ENCODE measurements around the gene PSENEN.

The PSENEN gene

DNA sequence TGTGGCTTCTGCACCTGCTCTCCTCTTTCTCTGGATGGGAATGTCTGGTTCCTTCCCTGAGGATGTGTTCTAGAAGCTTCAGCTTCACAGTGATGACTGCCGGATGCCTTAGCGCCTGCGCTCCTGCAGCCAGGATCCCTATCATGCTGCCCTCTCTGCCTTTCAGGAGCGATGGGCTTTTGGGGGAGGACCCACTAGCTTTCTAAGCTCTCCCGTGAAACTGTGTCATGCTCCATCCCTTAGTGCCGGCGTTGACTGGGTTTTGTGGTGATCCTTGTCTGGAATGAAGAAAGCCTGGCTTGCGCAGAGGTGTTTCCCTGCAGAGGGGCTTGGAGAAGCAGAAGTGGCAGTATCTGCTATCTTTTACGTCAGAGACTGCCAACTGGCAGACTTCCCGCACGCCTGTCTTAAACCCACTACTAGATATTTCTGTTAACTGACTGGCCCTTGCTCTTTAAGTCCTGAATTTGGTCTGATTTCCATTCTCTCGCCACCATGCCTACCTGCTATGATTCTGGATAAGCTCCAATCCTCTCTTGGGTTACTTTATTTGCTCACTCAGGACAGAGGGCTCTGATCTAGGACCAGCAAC lies 31.5 kb upstream of the PSENEN start:
- H3K36me3 ChIP-seq (ENCODE audit: control insufficient read depth, insufficient read depth, low read length): peaks cover 7% of the 10 kb centered on the region
- TF ChIP-seq, protein P1, sequence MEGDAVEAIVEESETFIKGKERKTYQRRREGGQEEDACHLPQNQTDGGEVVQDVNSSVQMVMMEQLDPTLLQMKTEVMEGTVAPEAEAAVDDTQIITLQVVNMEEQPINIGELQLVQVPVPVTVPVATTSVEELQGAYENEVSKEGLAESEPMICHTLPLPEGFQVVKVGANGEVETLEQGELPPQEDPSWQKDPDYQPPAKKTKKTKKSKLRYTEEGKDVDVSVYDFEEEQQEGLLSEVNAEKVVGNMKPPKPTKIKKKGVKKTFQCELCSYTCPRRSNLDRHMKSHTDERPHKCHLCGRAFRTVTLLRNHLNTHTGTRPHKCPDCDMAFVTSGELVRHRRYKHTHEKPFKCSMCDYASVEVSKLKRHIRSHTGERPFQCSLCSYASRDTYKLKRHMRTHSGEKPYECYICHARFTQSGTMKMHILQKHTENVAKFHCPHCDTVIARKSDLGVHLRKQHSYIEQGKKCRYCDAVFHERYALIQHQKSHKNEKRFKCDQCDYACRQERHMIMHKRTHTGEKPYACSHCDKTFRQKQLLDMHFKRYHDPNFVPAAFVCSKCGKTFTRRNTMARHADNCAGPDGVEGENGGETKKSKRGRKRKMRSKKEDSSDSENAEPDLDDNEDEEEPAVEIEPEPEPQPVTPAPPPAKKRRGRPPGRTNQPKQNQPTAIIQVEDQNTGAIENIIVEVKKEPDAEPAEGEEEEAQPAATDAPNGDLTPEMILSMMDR (IDR thresholded peaks at IDR 0.05; ENCODE audit: insufficient read depth, low read length, poor library complexity, severe bottlenecking): no peak
- H3K27me3 ChIP-seq (replicated peaks; ENCODE audit: control insufficient read depth, insufficient read depth, low read length): no peaks in the 10 kb centered on the region
- no peak for DNase-seq (ENCODE audit: extremely low read depth, insufficient read length)
- peak overlapping the region; percentile 85 for H3K4me3 ChIP-seq (replicated peaks; ENCODE audit: low read depth, low read length)

DNA sequence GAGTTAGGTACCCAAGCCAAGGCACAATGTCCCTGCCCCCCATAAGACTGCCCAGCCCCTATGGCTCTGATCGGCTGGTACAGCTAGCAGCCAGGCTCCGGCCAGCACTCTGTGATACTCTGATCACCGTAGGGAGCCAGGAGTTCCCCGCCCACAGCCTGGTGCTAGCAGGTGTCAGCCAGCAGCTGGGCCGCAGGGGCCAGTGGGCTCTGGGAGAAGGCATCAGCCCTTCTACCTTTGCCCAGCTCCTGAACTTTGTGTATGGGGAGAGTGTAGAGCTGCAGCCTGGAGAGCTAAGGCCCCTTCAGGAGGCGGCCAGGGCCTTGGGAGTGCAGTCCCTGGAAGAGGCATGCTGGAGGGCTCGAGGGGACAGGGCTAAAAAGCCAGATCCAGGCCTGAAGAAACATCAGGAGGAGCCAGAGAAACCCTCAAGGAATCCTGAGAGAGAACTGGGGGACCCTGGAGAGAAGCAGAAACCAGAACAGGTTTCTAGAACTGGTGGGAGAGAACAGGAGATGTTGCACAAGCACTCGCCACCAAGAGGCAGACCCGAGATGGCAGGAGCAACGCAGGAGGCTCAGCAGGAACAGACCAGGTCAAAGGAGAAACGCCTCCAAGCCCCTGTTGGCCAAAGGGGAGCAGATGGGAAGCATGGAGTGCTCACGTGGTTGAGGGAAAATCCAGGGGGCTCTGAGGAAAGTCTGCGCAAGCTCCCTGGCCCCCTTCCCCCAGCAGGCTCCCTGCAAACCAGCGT lies 30.7 kb upstream of the PSENEN start:
- DNase-seq (ENCODE audit: extremely low read depth, insufficient read length): no peak
- Histone ChIP-seq H3K36me3 (ENCODE audit: control insufficient read depth, insufficient read depth, low read length) (peaks cover 7% of the 10 kb centered on the region), H3K27me3 (replicated peaks; ENCODE audit: control insufficient read depth, insufficient read depth, low read length) (no peaks in the 10 kb centered on the region), H3K4me3 (replicated peaks; ENCODE audit: low read depth, low read length) (peak overlapping the region; percentile 85)
- TF ChIP-seq, protein P1 (IDR thresholded peaks at IDR 0.05; ENCODE audit: insufficient read depth, low read length, poor library complexity, severe bottlenecking): peak; percentile 43

DNA sequence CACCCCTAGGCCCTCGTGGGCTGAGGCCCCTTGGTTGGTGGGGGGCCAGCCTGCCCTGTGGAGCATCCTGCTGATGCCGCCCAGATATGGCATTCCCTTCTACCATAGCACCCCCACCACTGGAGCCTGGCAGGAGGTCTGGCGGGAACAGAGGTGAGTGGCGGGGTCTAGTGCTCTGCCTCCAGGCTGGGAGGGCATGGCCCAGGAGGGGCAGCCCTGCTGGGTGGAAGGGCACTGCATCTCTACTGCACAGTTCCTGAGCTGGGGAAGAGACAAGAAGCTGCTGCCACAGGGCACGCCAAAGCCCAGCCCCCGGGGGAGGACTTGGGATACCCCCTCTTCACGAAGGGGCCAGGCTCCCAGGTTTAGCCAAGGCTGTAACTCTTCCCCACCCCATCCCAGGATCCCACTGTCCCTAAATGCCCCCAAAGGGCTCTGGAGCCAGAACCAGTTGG lies 30.1 kb upstream of the PSENEN start:
- TF ChIP-seq, protein P1 (IDR thresholded peaks at IDR 0.05; ENCODE audit: insufficient read depth, low read length, poor library complexity, severe bottlenecking): no peak
- no peak for DNase-seq (ENCODE audit: extremely low read depth, insufficient read length)
- Histone ChIP-seq H3K36me3 (ENCODE audit: control insufficient read depth, insufficient read depth, low read length) (peaks cover 8% of the 10 kb centered on the region), H3K27me3 (replicated peaks; ENCODE audit: control insufficient read depth, insufficient read depth, low read length) (no peaks in the 10 kb centered on the region), H3K4me3 (replicated peaks; ENCODE audit: low read depth, low read length) (peak overlapping the region; percentile 85)

DNA sequence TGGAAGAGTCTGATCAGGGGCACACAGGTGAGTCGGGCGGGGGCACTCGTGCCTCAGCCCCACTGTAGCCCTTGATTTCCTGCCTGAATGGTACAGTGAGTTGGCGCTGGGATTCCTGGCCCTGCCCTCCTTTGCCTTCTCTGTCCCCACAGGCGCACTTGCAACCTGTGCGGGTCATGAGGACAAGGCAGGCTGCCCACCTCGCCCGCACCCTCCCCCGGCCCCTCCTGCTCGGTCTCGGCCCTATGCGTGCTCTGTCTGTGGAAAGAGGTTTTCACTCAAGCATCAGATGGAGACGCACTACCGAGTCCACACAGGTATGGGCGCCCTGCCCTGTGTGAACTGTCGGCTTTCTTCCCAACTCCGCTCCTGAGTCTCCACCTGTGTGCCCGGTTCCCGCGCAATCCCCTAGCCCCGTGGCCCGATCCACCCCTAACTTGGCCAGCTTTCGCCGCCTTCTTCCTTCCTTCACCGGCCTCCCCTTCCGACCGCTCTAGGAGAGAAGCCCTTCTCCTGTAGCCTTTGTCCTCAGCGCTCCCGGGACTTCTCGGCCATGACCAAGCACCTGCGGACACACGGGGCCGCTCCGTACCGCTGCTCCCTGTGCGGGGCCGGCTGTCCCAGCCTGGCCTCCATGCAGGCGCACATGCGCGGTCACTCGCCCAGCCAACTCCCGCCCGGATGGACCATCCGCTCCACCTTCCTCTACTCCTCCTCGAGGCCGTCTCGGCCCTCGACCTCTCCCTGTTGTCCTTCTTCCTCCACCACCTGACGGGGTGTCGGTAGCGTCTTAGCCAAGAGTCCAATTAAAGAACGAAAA lies 29.3 kb upstream of the PSENEN start:
- no peak for DNase-seq (ENCODE audit: extremely low read depth, insufficient read length)
- peak overlapping the region; percentile 85 for H3K4me3 ChIP-seq (replicated peaks; ENCODE audit: low read depth, low read length)
- TF ChIP-seq, protein P1 (IDR thresholded peaks at IDR 0.05; ENCODE audit: insufficient read depth, low read length, poor library complexity, severe bottlenecking): no peak
- no peaks in the 10 kb centered on the region for H3K27me3 ChIP-seq (replicated peaks; ENCODE audit: control insufficient read depth, insufficient read depth, low read length)
- peaks cover 12% of the 10 kb centered on the region for H3K36me3 ChIP-seq (ENCODE audit: control insufficient read depth, insufficient read depth, low read length)

DNA sequence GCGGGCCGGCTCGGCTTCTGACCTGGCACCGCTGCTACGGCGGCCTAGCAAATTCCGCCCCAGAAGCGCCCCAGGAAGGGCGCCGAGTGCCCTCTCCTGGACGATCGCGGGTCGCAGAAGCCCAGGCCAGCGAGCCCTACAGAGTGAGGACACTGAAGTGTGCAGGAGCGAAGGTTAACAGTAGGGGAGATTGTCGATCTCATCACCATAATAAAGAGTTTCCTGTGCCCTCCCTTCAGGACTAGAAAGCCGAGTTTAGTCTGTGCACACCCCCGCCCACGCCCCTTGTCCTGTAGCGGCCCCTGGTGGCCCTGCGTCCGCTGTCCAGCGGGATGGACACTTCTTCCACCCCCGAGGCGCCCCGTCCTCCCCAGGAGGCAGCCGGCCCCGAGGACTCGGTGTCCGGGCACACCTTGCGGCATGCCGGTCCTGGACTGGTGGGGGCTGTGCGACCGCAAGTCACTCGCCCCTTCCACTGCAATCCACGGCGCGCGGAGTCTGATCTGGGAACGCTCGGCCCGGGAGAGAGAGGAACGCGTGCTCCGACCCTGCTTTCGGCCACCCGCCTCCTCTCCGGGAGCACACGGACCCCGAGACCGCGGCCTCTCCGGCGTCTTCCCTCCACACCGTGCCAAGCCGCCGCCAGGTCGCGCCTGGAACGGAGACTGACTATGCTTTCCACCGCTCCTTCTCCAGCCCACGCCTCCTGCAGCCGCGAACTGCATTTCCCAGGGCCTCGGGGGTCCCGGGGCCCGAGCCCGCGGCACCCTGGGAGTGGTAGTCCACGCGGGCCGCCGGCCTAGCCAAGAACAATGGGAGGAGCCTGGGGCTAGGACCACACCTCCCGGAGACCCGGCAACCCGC lies 28.4 kb upstream of the PSENEN start:
- peaks cover 18% of the 10 kb centered on the region for H3K36me3 ChIP-seq (ENCODE audit: control insufficient read depth, insufficient read depth, low read length)
- H3K4me3 ChIP-seq (replicated peaks; ENCODE audit: low read depth, low read length): peak overlapping the region; percentile 85
- no peaks in the 10 kb centered on the region for H3K27me3 ChIP-seq (replicated peaks; ENCODE audit: control insufficient read depth, insufficient read depth, low read length)
- TF ChIP-seq, protein P1 (IDR thresholded peaks at IDR 0.05; ENCODE audit: insufficient read depth, low read length, poor library complexity, severe bottlenecking): peak; percentile 88
- DNase-seq (ENCODE audit: extremely low read depth, insufficient read length): peak; percentile 86
